ENCODE measurements around the gene SEPTIN12. TPM values are rescaled to one million over a fixed set of nuclear protein-coding genes. Genes with fewer than 3 reads are reported as not detected.

SEPTIN12 gene
- not detected for total RNA-seq

DNA sequence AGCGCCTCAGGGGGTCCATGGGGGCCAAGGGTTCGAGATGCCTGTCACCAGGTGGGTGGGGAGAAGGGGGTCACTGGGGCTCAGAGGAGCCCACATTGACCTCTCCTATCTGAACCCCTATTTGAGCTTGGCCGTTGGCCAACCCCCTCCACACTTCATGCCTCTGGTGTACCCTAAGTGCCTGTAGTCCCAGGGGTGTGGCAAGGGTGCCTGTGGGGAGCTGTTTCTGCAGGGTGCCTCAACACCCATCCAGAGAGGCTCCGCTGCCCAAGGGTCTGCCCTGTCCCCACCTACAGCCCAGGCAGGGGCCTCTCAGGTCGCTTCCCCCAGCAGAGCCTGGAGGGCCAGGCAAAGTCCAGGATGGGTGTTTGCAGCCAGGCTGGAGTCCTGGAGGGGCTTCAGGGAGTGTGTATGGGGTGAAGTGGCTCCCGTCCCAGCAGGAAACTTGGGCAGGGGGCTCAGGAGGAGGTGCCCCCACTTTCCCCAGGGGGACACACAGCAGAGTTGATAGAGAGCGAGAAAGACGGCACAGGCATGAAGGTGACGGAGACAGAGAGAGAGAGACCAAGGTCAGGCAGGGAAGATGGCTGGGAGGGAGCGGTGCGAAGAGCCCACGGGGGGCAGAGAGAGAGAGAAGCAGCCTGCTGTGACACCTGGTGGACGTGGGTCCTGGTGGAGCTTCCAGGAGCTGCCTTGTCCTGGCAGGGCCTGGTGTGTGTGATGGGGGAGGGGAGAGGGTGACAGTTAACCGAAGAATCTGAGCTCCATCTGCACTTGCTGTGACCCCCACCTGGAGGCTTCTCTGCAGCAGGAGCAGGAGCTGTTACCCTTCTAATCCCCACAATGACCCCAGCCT lies at the start of gene SEPTIN12:
TSS of gene SEPTIN12 (minus strand) at position 719 of the 856 bp plus-strand sequence. CDS start at position 19, 700 bp downstream.
- no peak for DNase-seq
- no peak within 1 kb of the TSS for H3K4me3 ChIP-seq
- no peaks in the 10 kb centered on the region for H3K36me3 ChIP-seq
- intact Hi-C loops (cut with DNase I; ENCODE audit: low total_unique reads), result no loop called here
- no peaks in the 10 kb centered on the region for H3K9me3 ChIP-seq
- H3K27me3 ChIP-seq, result no peaks in the 10 kb centered on the region
- H3K27ac ChIP-seq, result no peak within 1 kb of the TSS
- H3K4me1 ChIP-seq, result no peaks in the 10 kb centered on the region
- TF ChIP-seq POLR2A (IDR thresholded peaks at IDR 0.05), result no peak
- TF ChIP-seq, protein P1, sequence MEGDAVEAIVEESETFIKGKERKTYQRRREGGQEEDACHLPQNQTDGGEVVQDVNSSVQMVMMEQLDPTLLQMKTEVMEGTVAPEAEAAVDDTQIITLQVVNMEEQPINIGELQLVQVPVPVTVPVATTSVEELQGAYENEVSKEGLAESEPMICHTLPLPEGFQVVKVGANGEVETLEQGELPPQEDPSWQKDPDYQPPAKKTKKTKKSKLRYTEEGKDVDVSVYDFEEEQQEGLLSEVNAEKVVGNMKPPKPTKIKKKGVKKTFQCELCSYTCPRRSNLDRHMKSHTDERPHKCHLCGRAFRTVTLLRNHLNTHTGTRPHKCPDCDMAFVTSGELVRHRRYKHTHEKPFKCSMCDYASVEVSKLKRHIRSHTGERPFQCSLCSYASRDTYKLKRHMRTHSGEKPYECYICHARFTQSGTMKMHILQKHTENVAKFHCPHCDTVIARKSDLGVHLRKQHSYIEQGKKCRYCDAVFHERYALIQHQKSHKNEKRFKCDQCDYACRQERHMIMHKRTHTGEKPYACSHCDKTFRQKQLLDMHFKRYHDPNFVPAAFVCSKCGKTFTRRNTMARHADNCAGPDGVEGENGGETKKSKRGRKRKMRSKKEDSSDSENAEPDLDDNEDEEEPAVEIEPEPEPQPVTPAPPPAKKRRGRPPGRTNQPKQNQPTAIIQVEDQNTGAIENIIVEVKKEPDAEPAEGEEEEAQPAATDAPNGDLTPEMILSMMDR (IDR thresholded peaks at IDR 0.05), result no peak

DNA sequence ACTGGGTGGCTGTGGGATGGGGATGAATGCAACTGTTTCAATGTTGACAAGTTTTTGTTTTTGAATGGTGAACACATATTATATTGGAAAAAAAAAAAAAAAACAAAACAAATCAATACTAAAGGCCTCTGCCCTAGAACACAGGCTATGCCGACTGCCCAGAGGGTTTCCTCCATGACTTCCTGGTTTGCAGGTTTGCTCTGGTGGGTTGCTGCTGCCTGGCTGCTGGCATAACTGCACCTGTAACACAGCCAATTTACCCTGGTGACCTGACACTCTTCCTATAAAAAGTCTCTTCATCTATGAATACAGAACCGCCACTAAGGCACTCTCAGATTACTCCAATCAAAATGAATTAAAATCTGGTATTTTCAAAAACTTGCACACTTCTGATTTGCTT lies 48.6 kb upstream of the SEPTIN12 start:
- intact Hi-C loops (cut with DNase I; ENCODE audit: low total_unique reads), result no loop called here
- peaks cover 0 to 3% of the 10 kb centered on the region in 2 donors for H3K4me1 ChIP-seq
- H3K4me3 ChIP-seq, result no peak overlapping the region
- H3K27ac ChIP-seq, result no peak overlapping the region
- no peak for DNase-seq
- H3K9me3 ChIP-seq, result no peaks in the 10 kb centered on the region
- TF ChIP-seq POLR2A (IDR thresholded peaks at IDR 0.05), result no peak
- TF ChIP-seq, protein P1 (IDR thresholded peaks at IDR 0.05), result no peak
- no peaks in the 10 kb centered on the region for H3K36me3 ChIP-seq
- no peaks in the 10 kb centered on the region for H3K27me3 ChIP-seq

GRCh38 chr16:4833584-4833983 lies 45.4 kb upstream of the SEPTIN12 start:
- DNase-seq, result no peak
- Histone ChIP-seq H3K27ac (no peak overlapping the region), H3K36me3 (no peaks in the 10 kb centered on the region), H3K27me3 (no peaks in the 10 kb centered on the region), H3K4me3 (no peak overlapping the region), H3K9me3 (no peaks in the 10 kb centered on the region), H3K4me1 (peaks cover 0 to 3% of the 10 kb centered on the region in 2 donors)
- TF ChIP-seq, protein P1 (IDR thresholded peaks at IDR 0.05), result no peak
- TF ChIP-seq POLR2A (IDR thresholded peaks at IDR 0.05), result no peak
- intact Hi-C loops (cut with DNase I; ENCODE audit: low total_unique reads), result no loop called here

DNA sequence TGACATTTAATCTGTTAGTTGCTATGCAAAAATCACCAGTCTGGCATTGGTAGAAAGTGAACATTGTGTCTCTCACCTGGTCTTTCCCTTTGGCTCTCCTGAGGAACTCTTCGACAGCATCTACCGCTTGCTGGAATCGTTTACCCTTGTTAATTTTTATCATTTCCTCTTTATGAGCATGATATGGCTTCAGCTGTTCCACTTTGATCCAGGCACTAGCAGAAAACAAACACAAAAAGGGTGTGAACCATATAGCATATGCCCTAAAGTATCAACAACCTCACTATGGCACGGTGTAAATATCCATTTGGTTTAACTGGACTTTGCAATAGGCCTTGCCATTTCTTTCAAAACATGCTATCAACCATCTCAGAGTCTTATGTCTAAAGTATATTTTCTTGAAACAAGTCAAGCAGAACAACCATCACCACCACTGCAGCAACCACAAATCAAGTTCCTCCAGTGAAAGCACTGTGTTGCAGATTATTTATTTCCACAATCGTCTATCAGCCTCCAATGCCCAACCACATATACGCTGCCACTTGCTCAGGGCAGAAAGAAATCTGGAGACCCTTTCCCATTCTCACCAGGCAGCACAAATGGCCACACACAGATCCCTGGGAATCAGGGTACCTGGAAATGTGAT lies 44.7 kb upstream of the SEPTIN12 start:
- no peaks in the 10 kb centered on the region for H3K36me3 ChIP-seq
- TF ChIP-seq, protein P1 (IDR thresholded peaks at IDR 0.05), result no peak
- TF ChIP-seq POLR2A (IDR thresholded peaks at IDR 0.05), result no peak
- no peaks in the 10 kb centered on the region for H3K9me3 ChIP-seq
- intact Hi-C loops (cut with DNase I; ENCODE audit: low total_unique reads), result no loop called here
- H3K4me3 ChIP-seq, result no peak overlapping the region
- DNase-seq, result no peak
- H3K27me3 ChIP-seq, result no peaks in the 10 kb centered on the region
- H3K27ac ChIP-seq, result no peak overlapping the region
- peaks cover 0 to 3% of the 10 kb centered on the region in 2 donors for H3K4me1 ChIP-seq

- peaks cover 0 to 3% of the 10 kb centered on the region in 2 donors for H3K4me1 ChIP-seq
- intact Hi-C loops (cut with DNase I; ENCODE audit: low total_unique reads), result no loop called here
- no peaks in the 10 kb centered on the region for H3K36me3 ChIP-seq
Observed at GRCh38 chr16:4831616-4832015, 43.5 kb upstream of the SEPTIN12 start.

More at GRCh38 chr16:4831616-4832015, 43.5 kb upstream of the SEPTIN12 start:
- DNase-seq, result no peak
- Histone ChIP-seq H3K27me3 (no peaks in the 10 kb centered on the region), H3K27ac (no peak overlapping the region), H3K9me3 (no peaks in the 10 kb centered on the region), H3K4me3 (no peak overlapping the region)
- TF ChIP-seq, protein P1 (IDR thresholded peaks at IDR 0.05), result no peak
- TF ChIP-seq POLR2A (IDR thresholded peaks at IDR 0.05), result no peak
